KMS-11 (cell line): ENCODE data around the gene CDH13.

Experiments
- H2AFZ ChIP-seq: fragments of 200-600 bp; sonication (generic); 2 replicates; pipeline ENCODE4 v1.6.1; 2016; ENCODE audit warnings: antibody characterized with exemption, mixed run types, low read depth
- H3K27ac ChIP-seq: fragments of 200-600 bp; sonication (generic); 2 replicates; pipeline ENCODE4 v1.6.1; 2016; ENCODE audit warnings: mild to moderate bottlenecking, mixed run types
- H3K27me3 ChIP-seq: fragments of 200-600 bp; sonication (generic); 2 replicates; pipeline ENCODE4 v1.6.1; 2017; ENCODE audit warnings: mild to moderate bottlenecking, low read depth, mixed run types, moderate library complexity; ENCODE audit not compliant: insufficient read depth
- H3K36me3 ChIP-seq: fragments of 200-600 bp; sonication (generic); 2 replicates; pipeline ENCODE4 v1.6.1; 2017; ENCODE audit warnings: mild to moderate bottlenecking, mixed run types; ENCODE audit not compliant: insufficient read depth
- H3K4me1 ChIP-seq: fragments of 200-600 bp; sonication (generic); 2 replicates; pipeline ENCODE4 v1.6.1; 2016; ENCODE audit warnings: mild to moderate bottlenecking, low read depth, mixed run types; ENCODE audit not compliant: poor library complexity, severe bottlenecking
- H3K4me2 ChIP-seq: fragments of 200-600 bp; sonication (generic); 2 replicates; pipeline ENCODE4 v1.7.0; 2016; ENCODE audit warnings: mild to moderate bottlenecking, mixed run types
- H3K4me3 ChIP-seq: fragments of 200-600 bp; sonication (generic); IDR thresholded peaks from 2 replicates; pipeline ENCODE4 v1.6.1; 2017; ENCODE audit warnings: low read depth, low read length, mixed read lengths; ENCODE audit not compliant: insufficient read depth
- H3K79me2 ChIP-seq: fragments of 200-600 bp; sonication (generic); 2 replicates; pipeline ENCODE4 v1.6.1; 2016; ENCODE audit warnings: low read depth, mixed run types; ENCODE audit not compliant: insufficient read depth
- H3K9ac ChIP-seq: fragments of 200-600 bp; sonication (generic); 2 replicates; pipeline ENCODE4 v1.6.1; 2016; ENCODE audit warnings: mild to moderate bottlenecking, mixed run types
- H4K20me1 ChIP-seq: fragments of 200-600 bp; sonication (generic); 2 replicates; pipeline ENCODE4 v1.6.1; 2016; ENCODE audit warnings: mild to moderate bottlenecking, mixed run types; ENCODE audit not compliant: insufficient read depth
- CTCF ChIP-seq: fragments of 200-600 bp; sonication (generic); conservative IDR thresholded peaks from 2 replicates; pipeline ENCODE4 v1.6.1; 2017; ENCODE audit warnings: low read depth, mild to moderate bottlenecking, antibody characterized with exemption, low read length, moderate library complexity, mixed read lengths

CDH13 gene

GRCh38 chr16:83515395-83515794 lies 888.6 kb downstream of the CDH13 start:
- Histone ChIP-seq H3K27me3 (no peaks in the 10 kb centered on the region), H3K4me2 (no peak overlapping the region), H3K79me2 (no peaks in the 10 kb centered on the region), H3K9ac (no peak overlapping the region), H3K27ac (no peak overlapping the region), H3K36me3 (no peaks in the 10 kb centered on the region), H3K4me1 (no peaks in the 10 kb centered on the region), H2AFZ (no peak overlapping the region), H3K4me3 (no peak overlapping the region), H4K20me1 (no peaks in the 10 kb centered on the region)
- TF ChIP-seq CTCF = no peak

- TF ChIP-seq CTCF = no peak
- Histone ChIP-seq H3K79me2 (no peaks in the 10 kb centered on the region), H3K27ac (no peak overlapping the region), H3K4me3 (no peak overlapping the region), H3K9ac (no peak overlapping the region), H3K4me1 (no peaks in the 10 kb centered on the region), H3K27me3 (no peaks in the 10 kb centered on the region), H3K4me2 (no peak overlapping the region), H3K36me3 (no peaks in the 10 kb centered on the region), H4K20me1 (no peaks in the 10 kb centered on the region), H2AFZ (no peak overlapping the region)
Measured at GRCh38 chr16:83516931-83517330, 890.2 kb downstream of the CDH13 start.

- Histone ChIP-seq H3K4me1 (no peaks in the 10 kb centered on the region), H3K4me3 (no peak overlapping the region), H3K27ac (no peak overlapping the region), H3K9ac (no peak overlapping the region), H3K79me2 (no peaks in the 10 kb centered on the region), H3K36me3 (no peaks in the 10 kb centered on the region), H2AFZ (no peak overlapping the region), H4K20me1 (no peaks in the 10 kb centered on the region), H3K27me3 (no peaks in the 10 kb centered on the region), H3K4me2 (no peak overlapping the region)
- TF ChIP-seq CTCF = no peak
Measured at GRCh38 chr16:83517398-83517797, 890.6 kb downstream of the CDH13 start.

GRCh38 chr16:83520596-83520995 lies 893.8 kb downstream of the CDH13 start:
- Histone ChIP-seq H3K36me3 (no peaks in the 10 kb centered on the region), H3K79me2 (no peaks in the 10 kb centered on the region), H3K4me2 (no peak overlapping the region), H3K27ac (no peak overlapping the region), H2AFZ (no peak overlapping the region), H3K9ac (no peak overlapping the region), H3K4me3 (no peak overlapping the region), H3K4me1 (no peaks in the 10 kb centered on the region), H4K20me1 (no peaks in the 10 kb centered on the region), H3K27me3 (no peaks in the 10 kb centered on the region)
- no peak for TF ChIP-seq CTCF

- Histone ChIP-seq H3K36me3 (no peaks in the 10 kb centered on the region), H3K9ac (no peak overlapping the region), H3K79me2 (no peaks in the 10 kb centered on the region), H3K4me1 (no peaks in the 10 kb centered on the region), H2AFZ (no peak overlapping the region), H3K4me3 (no peak overlapping the region), H4K20me1 (no peaks in the 10 kb centered on the region), H3K27ac (no peak overlapping the region), H3K4me2 (no peak overlapping the region), H3K27me3 (no peaks in the 10 kb centered on the region)
- TF ChIP-seq CTCF = no peak
Measured at GRCh38 chr16:83530293-83530692, 903.5 kb downstream of the CDH13 start.
